GM18526 (cell line): ENCODE data around the gene PCMTD2.

Experiments
- POLR2A ChIP-seq: IDR thresholded peaks from 3 replicates; pipeline ENCODE4 v1.6.1; 2011; ENCODE audit not compliant: insufficient read length; ENCODE audit errors: extremely low read depth

The PCMTD2 gene

GRCh38 chr20:64220891-64221527, 34.5 kb upstream of the PCMTD2 start:
- TF ChIP-seq POLR2A: no peak

- no peak for TF ChIP-seq POLR2A
Observed at GRCh38 chr20:64222291-64222735, 33.2 kb upstream of the PCMTD2 start.

- TF ChIP-seq POLR2A: no peak
Observed at GRCh38 chr20:64222851-64223525, 32.6 kb upstream of the PCMTD2 start.

DNA sequence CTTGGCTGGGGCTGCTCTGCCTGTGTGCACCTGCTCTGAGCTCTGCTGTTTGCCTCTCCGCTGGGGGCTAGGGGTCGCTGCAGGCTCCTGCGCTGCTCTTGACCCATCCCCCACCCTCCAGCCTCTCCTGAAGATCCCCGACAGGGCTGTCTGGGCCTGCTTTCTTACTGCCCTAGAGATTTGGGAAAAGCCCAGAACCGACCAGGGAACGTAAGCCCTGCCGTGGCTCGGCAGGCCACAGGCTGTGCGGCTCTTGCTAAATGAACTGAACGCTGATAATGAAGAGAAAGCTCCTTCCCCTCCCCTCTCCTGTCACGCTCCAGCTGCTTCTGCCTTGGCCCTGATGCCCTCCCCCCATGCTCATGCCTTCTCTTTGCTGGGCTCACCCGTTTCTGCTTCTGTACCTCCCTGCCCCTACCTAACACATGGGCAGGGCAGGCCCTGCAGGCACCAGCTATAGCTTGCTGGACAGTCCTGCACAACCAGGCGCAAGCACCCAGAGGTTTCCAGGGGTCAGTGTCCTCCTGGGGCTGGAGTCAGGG, 32.0 kb upstream of the PCMTD2 start:
- TF ChIP-seq POLR2A: no peak

GRCh38 chr20:64224351-64225170, 31.0 kb upstream of the PCMTD2 start:
- no peak for TF ChIP-seq POLR2A

GRCh38 chr20:64225171-64225595, 30.4 kb upstream of the PCMTD2 start:
- TF ChIP-seq POLR2A: no peak

GRCh38 chr20:64225828-64226598, 29.5 kb upstream of the PCMTD2 start:
- no peak for TF ChIP-seq POLR2A

GRCh38 chr20:64226686-64227580, 28.6 kb upstream of the PCMTD2 start:
- no peak for TF ChIP-seq POLR2A

- no peak for TF ChIP-seq POLR2A
Observed at GRCh38 chr20:64228086-64228653, 27.4 kb upstream of the PCMTD2 start.

GRCh38 chr20:64228751-64229506, 26.6 kb upstream of the PCMTD2 start:
- no peak for TF ChIP-seq POLR2A

DNA sequence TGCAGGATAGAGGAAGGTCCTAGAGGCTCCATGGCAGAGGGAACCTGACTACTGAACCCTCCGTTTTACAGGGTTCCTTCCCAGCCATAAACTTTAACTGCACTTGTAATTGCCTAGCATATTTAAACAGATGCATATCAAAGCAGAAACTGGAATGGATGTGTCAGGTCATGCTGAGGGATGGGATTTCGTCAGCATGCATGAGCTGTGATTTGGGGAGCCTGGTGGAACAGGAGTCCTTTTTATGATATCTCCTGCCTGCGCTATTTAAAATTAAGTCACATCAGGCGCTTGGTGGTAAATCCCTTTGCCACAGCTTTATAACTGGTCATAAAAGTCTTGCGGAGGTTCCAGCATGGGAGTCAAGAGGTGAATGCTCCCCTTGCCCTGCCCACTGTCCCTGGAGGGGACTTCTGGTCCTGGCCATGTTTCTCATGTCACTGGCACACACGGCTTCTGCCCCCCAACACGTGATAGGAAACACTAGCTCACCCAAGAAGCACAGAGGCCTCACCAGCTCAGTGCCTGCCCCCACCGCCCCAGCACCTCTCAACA, 26.0 kb upstream of the PCMTD2 start:
- no peak for TF ChIP-seq POLR2A

DNA sequence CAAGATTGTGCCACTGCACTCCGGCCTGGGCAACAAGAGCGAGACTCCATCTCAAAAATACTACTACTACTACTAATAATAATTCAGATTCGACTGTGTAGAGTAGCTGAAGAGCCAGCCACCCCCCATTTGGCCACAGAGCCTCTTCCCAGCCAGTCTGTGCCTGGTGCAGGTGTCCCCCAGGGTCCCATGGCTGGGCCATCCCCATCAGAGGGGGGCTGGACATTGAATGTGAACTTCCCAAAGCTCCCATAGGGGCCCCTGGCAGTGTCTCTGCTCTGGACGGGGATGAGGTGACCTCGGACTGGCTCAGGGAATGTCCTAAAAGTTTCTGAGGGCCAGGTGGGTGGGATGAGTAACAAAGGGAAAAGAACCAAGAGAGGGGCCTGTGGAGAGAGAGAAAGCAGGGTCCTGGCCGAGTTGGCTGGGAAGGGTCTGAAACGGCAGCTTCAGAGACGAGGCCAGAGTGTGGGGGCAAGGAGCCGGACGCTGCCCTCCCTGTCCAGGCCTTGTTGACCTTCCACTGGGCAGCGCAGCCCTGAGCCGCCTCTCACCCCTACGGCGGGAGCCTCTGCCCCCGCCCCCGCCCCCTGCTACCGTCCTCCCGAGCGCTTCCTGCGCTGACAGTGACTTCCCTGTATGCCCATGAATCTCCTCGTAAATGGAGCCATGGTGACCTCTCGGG, 24.9 kb upstream of the PCMTD2 start:
- TF ChIP-seq POLR2A: no peak
